ENCODE measurements around the gene LSS.

GRCh38 chr21:46244602-46245001 is 16.0 kb upstream of the LSS start:
- TF ChIP-seq EZH2 (IDR thresholded peaks at IDR 0.05) (no peak), POLR2AphosphoS5 (IDR thresholded peaks at IDR 0.05; ENCODE audit: borderline replicate concordance, low read depth, low read length) (no peak)
